ENCODE measurements around the gene NAA10.

- TF ChIP-seq CTCF (IDR thresholded peaks at IDR 0.05) (no peak), POLR2AphosphoS5 (IDR thresholded peaks at IDR 0.05) (no peak), EP300 (IDR thresholded peaks at IDR 0.05) (no peak)
Measured at GRCh38 chrX:153930011-153930910, 4.6 kb downstream of the NAA10 start.
